Measurements from ENCODE around the gene C19orf38.

GRCh38 chr19:10838377-10838776, 9.8 kb upstream of the C19orf38 start:
- TF ChIP-seq CTCF (conservative IDR thresholded peaks at IDR 0.05) (no peak), ZFX (IDR thresholded peaks at IDR 0.05) (no peak)
